WI38 (cell line): ENCODE measurements around the gene ATP5F1B.

Experiments
- H3K4me3 ChIP-seq: 2 replicates; pipeline ENCODE4 v1.5.1; 2011; ENCODE audit warnings: low read depth, mild to moderate bottlenecking, control low read depth, low read length
- TF ChIP-seq, protein P1 (sequence below): IDR thresholded peaks from 2 replicates; pipeline ENCODE4 v1.5.1; 2012; ENCODE audit warnings: low read depth, mild to moderate bottlenecking, control low read depth, low read length

ATP5F1B gene

GRCh38 chr12:56602239-56602638 lies 43.5 kb downstream of the ATP5F1B start:
- TF ChIP-seq, protein P1, sequence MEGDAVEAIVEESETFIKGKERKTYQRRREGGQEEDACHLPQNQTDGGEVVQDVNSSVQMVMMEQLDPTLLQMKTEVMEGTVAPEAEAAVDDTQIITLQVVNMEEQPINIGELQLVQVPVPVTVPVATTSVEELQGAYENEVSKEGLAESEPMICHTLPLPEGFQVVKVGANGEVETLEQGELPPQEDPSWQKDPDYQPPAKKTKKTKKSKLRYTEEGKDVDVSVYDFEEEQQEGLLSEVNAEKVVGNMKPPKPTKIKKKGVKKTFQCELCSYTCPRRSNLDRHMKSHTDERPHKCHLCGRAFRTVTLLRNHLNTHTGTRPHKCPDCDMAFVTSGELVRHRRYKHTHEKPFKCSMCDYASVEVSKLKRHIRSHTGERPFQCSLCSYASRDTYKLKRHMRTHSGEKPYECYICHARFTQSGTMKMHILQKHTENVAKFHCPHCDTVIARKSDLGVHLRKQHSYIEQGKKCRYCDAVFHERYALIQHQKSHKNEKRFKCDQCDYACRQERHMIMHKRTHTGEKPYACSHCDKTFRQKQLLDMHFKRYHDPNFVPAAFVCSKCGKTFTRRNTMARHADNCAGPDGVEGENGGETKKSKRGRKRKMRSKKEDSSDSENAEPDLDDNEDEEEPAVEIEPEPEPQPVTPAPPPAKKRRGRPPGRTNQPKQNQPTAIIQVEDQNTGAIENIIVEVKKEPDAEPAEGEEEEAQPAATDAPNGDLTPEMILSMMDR: no peak
- no peak overlapping the region for H3K4me3 ChIP-seq

GRCh38 chr12:56601503-56601902 lies 44.3 kb downstream of the ATP5F1B start:
- H3K4me3 ChIP-seq: no peak overlapping the region
- TF ChIP-seq, protein P1: peak; percentile 23; the same call in 1 of the 2 replicates

- TF ChIP-seq, protein P1: no peak
- no peak overlapping the region for H3K4me3 ChIP-seq
Measured at GRCh38 chr12:56600753-56601152, 45.0 kb downstream of the ATP5F1B start.

GRCh38 chr12:56599797-56600196 lies 46.0 kb downstream of the ATP5F1B start:
- TF ChIP-seq, protein P1: no peak
- H3K4me3 ChIP-seq: no peak overlapping the region

DNA sequence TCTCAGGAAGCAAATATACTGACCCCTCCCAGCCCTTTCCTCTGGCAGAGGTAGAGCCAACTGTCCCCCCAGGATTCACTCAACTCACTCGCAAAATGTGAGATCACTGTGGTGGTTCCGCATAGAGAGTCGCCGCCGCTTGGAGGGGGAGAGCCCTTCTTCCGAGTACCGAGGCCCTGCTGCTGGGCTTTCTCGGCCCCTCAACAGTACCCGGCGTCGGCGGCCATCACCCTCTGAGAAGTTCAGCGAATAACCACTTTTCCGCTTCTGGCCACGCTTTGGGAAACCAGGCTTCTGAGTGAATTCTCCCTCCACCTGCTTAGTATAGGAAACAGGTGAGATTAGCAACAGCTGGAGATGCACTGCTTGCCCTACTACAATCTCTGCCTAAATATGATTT lies 46.7 kb downstream of the ATP5F1B start:
- H3K4me3 ChIP-seq: no peak overlapping the region
- TF ChIP-seq, protein P1: no peak

- TF ChIP-seq, protein P1: no peak
Measured at GRCh38 chr12:56596815-56597214, 49.0 kb downstream of the ATP5F1B start.

GRCh38 chr12:56593909-56594621 lies 51.7 kb downstream of the ATP5F1B start:
- TF ChIP-seq, protein P1: peak; percentile 95
- H3K4me3 ChIP-seq: no peak overlapping the region

More at GRCh38 chr12:56596815-56597214, 49.0 kb downstream of the ATP5F1B start:
- no peak overlapping the region for H3K4me3 ChIP-seq
